Glomerular visceral epithelial cell (primary cell): ENCODE data around the gene TANGO2.

Experiments
- DNase-seq: peaks from one replicate; pipeline ENCODE4 v3.0.0-alpha.2; 2016; ENCODE audit errors: extremely low spot score

Gene TANGO2

DNA sequence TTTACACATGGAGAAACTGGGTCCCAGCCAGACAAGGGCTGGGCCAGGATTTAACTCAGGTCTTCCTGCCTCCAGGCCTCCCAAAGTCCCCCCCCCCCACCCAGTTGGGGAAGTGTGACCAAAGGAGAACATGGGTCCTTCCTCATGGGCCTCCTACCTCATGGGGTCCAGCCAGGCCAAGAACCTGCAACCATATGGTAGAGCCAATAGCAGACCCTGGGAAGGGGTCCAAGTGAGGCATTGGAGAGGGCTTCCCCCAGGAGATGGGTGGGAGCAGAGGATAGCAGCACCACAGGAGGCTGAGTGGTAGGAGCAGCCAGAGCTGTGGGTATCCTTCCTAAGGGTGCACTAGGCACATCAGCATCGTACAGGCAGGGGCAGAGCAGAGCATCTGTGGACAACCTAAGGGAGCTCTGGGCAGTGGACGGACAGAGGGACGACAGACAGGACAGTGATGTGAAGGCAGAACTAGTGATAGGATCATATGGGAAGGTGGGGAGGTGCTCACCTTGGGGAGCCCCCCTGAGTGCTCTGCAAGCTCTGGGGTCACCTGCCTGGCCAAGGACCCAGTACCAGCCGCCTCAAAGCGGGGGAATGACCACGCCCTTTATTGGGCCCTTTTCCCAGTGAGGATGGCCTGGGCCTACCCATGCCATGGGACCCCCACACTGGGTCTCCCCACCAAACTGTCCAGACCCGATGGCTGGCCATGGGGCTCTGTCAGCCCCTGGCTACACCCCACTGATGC is 8.7 kb upstream of the TANGO2 start:
- DNase-seq: no peak

DNA sequence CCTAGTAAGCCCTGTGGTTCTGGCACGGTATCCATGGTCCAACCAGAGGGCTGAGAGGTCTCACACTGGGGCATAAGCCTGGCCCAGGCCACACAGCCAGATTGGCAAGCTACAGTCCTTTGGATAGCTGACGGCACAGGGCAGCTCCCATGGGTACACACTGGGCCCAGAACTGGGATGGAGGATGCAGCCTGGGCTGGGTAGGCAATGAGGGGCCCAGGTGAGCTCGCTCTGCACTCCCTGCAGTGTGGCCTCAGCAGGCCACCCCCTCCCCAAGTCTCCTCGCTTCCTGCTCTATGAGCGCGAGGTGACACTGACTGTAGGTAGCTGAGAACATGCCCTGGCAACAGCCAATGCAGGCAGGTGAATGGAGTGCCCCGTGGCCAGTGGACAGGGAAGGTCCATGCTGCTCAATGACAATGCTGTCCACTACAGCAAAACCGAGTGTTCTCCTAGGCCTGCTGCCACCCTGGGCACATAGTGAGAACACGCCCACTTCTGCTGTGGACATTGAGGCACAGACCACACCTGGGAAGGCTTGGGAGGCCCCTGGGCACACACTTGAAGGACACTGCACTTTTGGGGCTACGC is 8.1 kb upstream of the TANGO2 start:
- no peak for DNase-seq

DNA sequence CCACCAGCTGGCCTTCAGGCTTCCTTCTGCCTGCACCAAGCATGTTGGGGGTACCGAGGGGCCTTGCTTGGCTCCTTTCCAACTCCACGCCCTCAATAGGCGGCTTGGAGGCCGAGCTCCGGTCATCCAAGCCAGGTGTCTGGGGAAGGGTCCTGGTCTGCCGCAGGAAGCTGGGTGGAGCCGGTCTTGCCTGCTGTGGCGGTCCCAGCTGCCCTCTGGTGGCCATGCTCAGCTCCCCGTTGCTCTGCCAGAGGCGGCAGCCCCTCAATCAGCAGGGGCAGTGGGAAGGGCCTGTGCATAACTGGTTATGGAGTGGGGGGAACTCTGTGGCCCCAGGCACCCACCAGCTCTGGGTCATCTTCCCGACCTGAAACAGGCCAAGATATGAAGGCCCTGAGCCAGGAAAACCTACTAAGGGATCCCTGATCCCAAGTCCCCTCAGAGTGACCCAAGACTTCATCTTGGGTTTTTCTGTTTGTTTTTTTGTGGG is 7.5 kb upstream of the TANGO2 start:
- DNase-seq: peak; percentile 31

DNA sequence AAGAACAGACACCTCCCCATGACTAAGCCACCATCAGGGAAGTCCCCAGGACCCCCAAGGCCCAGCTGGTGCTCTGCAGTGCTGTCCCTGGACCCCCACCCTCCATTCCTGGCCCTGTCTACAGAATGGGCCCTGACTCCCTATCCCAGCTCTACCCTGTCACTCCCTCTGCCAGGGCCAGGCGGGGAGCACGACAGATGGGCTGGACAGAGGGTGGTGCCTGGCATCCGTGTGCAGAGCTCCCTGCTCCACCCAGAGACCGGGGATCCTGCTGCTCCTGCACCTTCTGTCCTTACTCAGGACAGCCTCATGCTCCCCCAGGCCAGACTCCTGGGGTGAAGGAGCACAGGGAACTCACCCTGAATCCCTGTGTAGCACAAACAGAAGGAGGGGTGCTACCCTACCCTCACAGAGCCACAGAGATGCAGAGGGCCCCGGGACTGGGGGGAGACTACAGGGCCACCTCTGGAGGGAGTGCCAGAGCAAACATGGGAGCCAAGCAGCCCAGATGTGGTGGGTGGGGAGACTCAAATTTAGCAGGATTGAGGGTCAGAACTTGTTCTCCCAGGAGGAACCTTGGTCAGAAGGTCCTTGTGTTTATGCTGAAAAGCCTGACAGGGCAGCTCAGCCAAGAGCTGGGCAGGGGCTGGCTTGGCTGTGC is 6.3 kb upstream of the TANGO2 start:
- no peak for DNase-seq

DNA sequence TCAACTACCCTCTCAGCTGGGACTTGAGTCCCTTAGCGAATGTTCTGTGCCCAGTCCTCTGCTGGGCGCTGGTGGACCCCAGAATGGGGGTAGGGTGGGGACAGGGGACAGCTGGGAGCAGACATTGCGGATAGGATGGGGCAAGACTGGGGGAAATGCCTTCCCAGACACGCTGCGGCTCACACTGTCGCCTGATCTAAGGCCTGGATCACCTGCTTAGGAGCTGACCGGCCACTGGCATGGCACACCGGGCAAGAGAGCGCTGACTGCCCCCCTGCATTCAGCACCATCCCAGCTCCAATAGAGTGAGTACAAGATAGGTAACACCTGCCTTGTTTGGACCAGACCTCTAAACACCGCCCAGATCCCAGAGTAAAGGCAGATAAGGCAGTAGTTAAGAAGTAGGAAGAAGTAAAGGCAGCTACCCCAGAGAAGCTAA is 5.7 kb upstream of the TANGO2 start:
- DNase-seq: no peak

DNA sequence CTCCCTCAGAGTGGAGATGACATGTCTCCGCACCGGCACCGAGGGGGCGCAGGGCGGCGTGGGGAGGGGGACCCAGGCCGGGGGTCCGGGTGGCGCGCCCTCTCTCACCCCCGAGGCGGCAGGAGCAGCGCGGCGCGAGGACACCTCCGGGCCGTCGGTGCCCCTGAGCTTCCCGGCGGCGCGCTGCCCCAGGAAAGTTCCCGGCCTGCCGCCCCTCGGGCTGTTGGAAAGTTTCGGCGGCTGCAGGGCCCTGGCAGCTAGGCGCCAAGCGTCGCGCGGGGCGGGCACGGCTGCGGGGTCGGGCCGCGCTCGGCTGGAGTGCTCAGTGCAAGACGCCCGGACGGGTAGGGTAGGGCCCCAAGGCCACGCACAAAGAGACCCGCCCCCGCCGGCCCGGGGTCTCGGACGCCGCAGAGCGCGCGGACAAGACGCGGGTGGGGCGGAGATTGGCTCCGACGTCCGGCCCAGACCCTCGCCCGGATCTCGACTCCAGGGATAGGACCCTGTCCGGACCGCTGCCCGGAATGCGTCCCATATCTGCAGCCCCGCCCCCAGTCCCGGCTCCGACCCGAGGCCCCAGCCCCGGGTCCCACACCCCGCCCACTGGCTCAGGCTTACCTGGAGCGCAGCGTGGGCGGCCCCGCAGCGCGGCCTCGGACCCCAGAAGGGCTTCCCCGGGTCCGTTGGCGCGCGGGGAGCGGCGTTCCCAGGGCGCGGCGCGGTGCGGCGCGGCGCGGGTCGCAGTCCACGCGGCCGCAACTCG is 4.8 kb upstream of the TANGO2 start:
- peak; percentile 16 for DNase-seq

DNA sequence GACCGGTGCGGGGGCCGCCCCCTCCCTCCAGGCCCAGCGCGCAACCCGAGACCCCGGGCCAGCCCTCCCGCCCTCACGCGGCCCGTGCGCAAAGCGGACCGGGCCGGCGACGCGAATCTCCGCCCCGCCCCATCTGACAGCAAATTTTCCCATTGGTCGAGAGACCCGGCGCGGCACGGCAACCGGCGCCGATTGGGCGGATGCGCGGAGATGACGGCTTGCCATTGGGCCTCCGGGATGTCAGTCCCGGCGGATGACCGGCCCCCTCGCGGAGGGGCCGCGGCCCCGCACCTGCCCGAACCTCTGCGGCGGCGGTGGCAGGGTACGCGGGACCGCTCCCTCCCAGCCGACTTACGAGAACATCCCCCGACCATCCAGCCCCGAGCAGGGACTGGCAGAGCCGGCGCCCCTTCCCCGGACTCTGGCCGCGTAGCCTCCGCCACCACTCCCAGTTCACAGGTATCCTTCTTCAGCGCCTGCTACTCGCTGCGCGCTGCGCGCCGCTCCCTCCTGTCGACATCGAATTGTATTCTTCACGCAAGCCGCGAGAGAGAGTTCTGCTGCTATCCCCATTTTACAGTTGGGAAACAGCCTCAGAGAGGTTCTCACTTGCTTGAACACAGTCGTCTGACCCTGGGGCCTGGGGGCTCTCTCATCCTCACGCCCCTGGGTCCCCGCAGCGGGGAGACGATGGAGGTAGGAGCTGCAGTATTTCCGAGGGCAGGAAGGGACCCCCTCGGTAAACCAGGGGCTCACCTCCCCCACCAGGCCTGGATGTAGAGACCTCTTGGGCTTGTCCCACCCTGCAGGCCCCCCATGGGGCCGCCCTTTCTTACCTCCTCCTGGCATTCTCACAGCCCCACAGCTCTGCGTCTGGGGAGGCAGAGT is 3.9 kb upstream of the TANGO2 start, which contains the start of gene ARVCF:
TSS of gene ARVCF (minus strand) at position 90 of the 888 bp plus-strand sequence. CDS start 26,029 bp downstream, outside the sequence.
- peak; percentile 87 for DNase-seq

DNA sequence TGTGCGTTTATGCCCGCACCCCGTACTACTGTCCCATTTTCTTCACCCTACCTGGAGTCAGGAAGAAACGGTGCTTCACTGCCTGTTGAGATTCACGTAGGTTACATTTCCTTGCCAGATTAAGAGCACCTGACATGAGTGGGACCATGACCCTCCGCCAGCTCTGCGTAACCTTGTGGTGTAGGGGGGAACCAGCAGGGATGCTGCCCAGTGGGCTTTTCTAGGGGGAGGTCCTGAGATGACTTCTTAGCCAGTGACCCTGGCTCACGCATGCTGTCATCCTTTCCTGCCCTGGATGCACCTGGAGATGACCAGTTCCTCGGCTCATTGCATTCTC is 3.3 kb upstream of the TANGO2 start:
- no peak for DNase-seq

DNA sequence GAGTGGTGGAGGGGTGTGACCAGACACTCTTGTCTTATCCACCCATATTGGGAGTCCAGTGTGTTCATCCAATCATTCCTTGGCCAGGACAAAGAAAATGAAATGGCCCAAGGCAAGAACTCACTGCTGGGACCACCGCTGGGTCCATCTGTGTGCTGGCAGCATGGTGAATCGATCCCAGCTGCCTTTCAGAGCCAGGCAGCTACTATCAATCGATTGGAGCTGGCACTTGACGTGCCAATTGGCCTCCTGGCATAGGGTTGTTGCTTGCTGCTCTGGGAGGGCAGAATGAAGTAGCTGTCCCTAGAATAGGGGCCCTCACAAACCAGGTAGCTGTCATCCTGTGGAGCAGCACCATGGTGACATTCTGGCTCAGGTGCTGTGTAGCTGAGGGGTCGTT is 2.9 kb upstream of the TANGO2 start:
- no peak for DNase-seq

DNA sequence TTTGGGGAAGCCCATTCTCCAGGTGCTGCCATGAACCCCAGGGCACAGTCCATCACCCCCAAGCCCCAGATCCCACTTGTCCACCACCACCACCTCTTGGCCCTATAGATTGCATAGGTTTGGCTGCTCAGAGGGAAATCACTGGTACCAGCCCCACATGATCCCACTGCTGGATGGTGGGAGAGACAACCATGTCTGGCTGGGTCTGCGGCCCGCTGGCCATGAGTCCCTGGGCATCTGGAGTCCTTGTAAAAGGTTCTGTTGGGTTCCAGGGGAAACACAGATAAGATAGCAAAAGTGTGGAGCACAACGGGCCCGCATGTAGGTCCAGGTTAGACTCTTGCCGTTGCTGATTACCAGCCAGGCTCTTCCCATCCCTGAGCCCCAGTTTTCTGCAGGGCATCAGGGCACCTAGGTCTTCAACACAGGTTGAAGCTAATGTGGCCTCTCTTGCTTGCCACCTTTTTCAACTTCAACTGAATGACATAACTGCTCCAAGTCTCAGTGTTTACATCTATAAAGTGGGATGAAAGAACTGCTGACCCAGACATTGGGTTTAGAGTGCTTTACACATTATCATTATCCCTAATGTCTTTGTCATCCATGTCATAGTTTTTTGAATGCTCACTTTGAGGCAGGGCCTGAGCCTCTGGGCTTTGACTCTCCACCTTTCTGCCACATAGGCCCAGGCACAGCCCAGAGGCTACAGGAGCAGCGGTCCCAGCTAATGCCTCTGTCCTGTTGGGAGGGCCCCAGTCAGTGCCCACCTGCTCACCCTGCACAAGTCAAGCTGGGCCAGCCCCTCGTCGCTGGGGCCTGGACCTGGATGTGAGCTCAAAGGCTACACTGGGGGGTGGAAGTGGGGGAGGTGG is 1.0 kb upstream of the TANGO2 start:
- DNase-seq: no peak

DNA sequence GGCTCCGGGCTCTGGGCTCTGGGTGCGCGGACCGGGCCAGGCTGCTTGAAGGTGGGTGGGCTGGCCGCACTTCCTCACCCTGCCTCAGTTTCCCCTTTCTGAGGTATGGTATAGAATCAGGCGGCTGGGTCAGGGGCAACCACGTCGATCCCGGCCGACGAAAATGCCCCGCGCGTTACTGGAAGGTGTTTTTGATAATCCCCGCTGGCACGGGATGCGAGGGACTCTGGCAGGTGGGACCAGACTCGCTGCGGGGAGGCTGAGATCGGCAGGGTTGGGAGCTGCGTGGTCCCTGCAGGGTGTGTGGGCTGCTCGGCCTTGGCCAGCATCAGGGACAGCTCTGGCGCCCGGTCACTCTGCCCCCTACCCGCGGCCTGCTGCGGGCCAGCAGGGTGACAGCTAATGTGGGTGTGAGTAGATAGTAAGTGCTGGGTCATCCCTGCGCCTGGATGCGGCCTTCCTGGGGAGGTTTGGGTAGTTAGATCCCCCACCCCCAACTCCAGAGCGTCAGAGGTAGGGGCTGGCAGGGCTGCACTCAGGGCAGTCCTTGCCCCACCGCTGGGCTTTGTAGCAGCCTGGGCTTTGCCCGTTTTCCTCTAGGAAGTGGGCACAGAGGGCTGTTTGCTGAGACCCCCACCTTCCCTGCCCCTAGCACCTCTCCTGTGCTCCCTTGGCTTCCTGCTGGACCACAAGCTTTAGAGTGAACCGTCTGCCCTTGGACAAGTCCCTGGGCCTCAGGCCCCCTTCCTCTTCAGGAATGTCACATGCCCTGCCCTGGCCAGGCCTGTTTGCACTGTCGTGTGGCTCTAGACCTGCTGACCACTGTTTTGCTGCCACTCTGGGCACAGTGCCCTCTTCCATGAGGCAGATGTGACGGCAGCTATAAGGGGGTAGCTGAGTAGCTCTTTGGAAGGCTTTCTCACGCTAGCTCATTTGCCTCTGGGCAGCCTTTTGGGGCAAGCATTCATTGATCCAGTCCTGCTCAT is 579 bp downstream of the TANGO2 start:
- peak; percentile 25 for DNase-seq

DNA sequence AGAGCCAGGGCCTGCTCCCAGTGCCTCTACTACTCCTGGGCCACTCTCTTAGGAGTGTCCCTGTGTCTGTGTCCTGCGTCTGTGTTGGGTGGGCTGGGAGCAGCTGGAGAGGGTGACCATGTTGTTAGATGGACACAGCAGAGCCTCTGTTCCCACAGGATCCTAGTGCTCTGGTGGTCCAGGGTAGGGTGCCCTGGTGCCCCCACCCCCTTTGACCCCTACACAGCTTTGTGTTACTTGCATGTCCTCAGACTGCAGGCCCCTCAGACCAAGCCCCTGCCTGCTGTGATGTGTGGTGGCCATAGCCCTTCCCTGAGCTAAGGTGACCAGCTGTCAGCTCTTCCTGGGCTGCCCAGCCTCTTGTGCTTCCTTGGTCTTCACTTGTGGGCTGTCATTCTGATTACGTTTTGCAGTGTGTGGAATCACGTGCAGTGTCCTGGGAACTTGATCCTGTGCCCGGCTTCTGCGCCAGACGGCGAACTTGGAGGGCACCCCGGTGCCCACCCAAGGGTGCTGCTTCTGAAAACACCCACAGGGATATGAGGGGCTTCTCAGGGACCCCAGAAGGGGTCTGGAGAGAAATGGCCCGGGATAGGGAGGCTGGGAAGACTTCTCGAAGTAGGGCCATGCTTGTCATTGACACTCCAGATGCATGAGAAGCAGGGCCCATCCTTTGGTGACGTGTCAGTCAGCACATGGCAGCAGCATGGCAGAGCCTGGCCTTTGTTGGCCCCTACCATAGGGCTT is 1.5 kb downstream of the TANGO2 start:
- DNase-seq: no peak

DNA sequence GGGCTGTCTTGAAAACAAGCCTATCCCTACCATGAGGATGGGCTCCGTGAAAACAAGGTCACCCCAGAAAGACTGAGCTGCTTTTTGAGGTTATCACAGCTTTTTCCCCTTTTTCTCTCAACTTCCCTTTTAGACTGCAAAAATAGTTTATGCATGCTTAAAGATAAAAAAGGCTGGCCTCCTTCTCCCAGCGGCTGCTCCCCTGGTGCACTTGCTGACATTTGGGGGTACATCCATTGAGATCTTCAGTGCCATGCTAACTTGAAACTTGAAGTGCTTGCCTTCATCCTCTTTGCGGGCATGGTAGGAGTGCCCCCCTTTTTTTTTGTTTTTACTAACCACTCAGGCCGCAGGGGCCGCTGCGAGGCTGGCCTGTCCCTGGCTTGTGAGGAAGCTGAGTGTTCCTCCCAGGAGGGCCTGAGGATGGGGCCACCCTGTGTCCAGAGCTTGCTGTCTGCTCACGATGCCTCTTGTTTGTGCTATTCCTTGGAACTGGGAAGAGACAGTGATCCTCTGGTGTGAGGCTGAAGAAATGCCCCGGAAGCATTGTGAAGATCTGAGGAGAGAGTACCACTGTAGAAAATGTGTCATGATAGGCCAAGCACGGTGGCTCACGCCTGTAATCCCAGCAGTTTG is 2.2 kb downstream of the TANGO2 start:
- DNase-seq: no peak

DNA sequence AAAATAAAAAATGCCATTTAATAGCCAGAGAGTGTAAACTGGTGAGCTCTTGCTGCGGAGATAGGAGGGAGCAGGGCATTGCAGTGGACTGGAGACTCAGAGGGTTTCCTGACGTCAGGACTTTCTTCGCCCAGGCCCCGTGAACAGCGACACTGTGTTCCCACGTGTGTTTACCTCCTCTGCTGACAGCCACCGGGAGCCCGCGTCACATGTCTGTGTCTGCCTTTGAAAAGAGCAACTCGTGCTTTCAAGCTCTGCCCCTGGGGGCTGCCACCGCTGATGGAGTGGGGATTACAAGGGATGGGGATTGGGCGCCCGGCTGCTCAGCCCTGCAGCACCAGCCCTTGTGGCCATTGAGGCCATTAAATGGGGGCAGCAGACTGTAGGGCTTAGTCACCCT is 3.3 kb downstream of the TANGO2 start:
- DNase-seq: no peak

DNA sequence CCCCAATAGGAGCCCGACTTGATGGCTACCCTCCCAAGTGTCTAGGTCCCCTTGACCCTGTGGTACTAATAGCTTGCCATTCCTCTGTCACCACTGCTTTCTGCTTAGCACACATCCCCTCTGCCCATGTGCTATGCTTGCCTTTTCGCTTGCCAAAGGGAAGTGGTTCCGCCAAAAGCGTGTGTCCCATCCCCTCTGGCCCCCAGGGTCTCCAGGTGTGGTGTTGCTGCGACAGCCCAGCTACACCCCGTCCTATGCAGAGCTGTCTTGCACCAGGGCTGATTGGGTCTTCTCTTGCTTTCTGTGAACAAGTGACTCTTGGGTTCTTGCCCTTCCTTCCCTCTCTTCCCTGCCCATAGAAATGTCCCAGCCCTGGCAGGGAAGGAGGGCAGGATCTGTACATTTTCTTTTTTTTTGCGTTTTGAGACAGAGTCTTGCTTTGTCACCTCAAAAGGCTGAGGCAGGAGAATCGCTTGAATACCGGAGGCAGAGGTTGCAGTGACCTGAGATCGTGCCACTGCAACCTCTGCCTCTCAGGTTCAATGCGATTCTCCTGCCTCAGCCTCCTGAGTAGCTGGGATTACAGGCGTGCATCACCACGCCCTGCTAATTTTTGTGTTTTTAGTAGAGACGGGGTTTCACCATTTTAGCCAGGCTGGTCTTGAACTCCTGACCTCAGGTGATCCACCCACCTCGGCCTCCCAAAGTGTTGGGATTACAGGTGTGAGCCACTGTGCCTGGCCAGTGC is 3.9 kb downstream of the TANGO2 start:
- no peak for DNase-seq

DNA sequence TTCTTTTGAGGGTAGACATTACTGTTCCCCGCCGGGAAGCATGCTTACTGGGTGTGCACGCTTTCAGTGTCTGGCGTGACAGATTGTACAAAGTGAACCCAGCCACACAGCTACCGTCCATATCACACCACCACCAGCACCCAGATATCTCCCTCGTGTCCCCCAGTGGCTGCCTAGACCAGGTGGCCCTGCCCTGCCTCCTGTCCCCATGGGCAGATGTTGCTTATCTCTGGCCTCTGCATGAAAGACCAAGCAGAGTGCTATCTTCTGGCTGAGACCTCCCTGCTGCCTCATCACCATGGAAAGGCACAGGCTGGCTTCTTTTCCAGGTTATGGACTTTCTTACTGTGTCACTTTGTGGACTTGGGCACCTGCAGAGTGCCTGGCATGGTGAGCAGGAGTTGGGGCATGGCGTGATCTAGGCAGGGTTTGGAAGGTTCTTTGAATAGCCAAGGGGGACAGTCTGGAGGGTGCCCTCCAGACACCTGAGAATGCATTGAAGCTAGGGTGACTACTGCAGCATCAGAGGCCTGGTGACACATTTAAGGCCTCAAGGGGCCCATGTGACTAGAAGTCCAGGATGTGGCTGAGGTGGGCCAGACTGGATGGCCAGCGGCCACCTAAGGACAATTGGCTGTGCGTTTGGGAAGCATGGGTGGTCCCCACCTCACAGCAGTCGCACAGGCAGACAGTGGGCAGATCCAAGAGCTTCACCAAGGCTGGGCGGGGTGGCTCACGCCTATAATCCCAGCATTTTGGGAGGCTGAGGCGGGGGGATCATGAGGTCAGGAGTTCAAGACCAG is 4.7 kb downstream of the TANGO2 start:
- no peak for DNase-seq
